LNCaP clone FGC (cell line): ENCODE measurements around the gene SIRT6.
A peak's percentile ranks its signal among the peaks of the same experiment; 100 is the strongest.

ENCODE experiments used
- DNase-seq: peaks from one replicate; pipeline ENCODE4 v3.0.0-alpha.2; 2011; ENCODE audit warnings: low read depth
- H3K4me3 ChIP-seq: 2 replicates; pipeline ENCODE4 v1.5.1; 2011; ENCODE audit warnings: mild to moderate bottlenecking, low read depth, low read length, control low read depth
- TF ChIP-seq, protein P1 (sequence below): IDR thresholded peaks from 2 replicates; pipeline ENCODE4 v1.5.1; 2012; ENCODE audit warnings: mild to moderate bottlenecking; ENCODE audit not compliant: control insufficient read depth, insufficient read depth; ENCODE audit errors: extremely low read depth

The SIRT6 gene

DNA sequence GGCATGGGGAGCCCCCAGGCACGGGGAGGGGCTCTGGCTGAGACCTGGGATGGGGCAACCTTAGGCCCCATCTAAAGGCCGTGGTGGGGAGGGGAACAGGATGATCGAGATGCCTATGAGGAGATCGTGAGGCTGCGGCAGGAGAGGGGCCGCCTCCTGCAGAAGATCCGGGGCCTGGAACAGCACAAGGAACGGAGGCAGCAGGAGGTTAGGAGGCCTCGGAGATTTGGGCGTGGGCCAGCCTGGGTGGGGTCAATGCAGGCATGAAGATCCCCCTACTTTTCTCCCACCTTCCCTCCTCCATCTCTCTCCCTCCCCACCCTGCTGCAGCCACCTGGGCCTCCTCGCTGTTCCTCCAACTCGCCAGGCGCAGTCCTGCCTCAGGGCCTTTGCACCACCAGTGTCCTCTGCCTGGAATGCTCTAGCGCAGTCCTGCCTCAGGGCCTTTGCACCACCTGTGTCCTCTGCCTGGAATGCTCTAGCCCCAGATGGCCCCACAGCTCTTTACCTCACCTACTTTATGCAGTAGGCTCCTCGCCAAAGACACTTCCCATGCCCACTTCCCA lies 27.9 kb upstream of the SIRT6 start:
- no peak for DNase-seq
- TF ChIP-seq, protein P1, sequence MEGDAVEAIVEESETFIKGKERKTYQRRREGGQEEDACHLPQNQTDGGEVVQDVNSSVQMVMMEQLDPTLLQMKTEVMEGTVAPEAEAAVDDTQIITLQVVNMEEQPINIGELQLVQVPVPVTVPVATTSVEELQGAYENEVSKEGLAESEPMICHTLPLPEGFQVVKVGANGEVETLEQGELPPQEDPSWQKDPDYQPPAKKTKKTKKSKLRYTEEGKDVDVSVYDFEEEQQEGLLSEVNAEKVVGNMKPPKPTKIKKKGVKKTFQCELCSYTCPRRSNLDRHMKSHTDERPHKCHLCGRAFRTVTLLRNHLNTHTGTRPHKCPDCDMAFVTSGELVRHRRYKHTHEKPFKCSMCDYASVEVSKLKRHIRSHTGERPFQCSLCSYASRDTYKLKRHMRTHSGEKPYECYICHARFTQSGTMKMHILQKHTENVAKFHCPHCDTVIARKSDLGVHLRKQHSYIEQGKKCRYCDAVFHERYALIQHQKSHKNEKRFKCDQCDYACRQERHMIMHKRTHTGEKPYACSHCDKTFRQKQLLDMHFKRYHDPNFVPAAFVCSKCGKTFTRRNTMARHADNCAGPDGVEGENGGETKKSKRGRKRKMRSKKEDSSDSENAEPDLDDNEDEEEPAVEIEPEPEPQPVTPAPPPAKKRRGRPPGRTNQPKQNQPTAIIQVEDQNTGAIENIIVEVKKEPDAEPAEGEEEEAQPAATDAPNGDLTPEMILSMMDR, result no peak
- no peak overlapping the region for H3K4me3 ChIP-seq

DNA sequence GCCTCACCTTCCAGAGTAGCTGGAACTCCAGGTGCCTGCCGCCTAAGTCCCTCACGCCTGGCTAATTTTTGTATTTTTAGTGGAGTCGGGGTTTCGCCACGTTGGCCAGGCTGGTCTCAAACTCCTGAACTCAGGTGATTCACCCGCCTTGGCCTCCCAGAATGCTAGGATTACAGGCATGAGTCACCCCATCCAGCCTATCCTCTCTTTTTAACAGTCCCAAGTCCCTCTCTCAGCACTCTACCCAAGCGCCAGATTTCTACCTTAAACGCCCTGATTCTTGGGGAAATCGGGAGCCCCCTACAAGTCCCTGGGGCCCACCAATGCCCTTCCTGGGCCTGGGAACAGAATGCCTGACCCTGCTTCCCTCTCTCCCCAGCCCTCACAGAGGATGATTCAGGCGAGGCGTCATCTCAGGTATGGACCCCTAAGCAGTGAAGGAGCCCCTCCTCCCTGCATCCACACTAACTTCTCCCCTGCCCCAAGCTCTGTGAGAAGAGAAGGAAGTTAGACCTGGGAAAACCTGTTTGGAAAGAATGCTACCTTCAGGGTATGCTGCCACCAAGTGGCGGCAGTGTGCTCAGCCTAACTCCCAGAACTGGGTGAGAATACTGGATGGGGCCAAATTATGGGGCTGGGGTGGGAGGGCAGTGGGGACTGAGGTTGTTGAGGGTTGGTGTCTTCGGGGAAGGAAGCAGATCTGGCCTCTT lies 26.2 kb upstream of the SIRT6 start:
- no peak for DNase-seq
- TF ChIP-seq, protein P1, result peak; percentile 45
- no peak overlapping the region for H3K4me3 ChIP-seq

DNA sequence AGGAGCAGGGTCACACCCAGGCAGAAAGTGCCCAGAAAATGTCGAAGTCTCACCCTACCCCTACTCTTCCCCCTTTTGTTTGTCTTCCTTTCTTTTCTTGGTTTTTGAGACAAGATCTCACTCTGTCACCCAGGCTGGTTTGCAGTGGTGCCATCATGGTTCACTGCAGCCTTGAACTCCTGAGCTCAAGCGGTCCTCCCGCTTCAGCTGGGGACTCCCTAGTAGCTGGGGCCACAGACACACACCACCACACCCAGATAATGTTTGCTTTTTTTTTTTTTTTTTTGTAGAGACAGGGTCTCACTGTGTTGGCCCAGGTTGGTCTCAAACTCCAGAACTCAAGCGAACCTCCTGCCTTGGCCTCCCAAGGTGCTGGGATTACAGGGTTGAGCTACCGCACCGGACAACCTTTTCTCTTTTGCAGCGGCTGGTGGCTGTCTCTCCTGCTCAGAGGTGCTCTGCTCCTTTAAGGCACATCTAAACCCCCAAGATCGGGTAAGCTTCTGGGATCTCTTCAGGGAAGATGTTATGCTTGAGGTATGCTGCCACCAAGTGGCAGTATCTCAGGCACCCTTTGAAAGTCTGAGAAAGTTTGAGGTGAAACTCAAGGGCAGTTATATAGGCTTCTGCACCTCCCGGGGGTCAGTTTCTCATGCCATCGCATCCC lies 24.6 kb upstream of the SIRT6 start:
- TF ChIP-seq, protein P1, result peak; percentile 21; the same call in 1 of the 2 replicates
- DNase-seq, result no peak
- H3K4me3 ChIP-seq, result no peak overlapping the region

DNA sequence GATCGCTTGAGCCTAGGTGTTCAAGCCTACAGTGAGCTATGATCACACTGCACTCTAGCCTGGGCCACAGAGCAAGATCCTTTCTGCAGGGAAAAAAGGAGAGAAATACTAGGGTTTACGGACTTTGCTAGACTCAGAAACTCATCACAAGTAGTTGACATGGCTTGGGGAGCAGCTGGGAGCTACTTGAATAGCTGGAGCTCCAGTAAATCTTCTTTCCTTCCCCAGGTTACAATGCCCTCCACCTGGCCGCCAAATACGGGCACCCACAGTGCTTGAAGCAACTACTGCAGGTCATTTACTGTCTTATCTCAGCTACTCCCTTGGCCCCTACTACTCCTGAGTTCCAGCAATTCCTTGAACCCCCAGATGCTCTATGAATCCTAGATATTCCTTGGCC lies 19.4 kb upstream of the SIRT6 start:
- H3K4me3 ChIP-seq, result no peak overlapping the region
- TF ChIP-seq, protein P1, result no peak
- DNase-seq, result no peak

DNA sequence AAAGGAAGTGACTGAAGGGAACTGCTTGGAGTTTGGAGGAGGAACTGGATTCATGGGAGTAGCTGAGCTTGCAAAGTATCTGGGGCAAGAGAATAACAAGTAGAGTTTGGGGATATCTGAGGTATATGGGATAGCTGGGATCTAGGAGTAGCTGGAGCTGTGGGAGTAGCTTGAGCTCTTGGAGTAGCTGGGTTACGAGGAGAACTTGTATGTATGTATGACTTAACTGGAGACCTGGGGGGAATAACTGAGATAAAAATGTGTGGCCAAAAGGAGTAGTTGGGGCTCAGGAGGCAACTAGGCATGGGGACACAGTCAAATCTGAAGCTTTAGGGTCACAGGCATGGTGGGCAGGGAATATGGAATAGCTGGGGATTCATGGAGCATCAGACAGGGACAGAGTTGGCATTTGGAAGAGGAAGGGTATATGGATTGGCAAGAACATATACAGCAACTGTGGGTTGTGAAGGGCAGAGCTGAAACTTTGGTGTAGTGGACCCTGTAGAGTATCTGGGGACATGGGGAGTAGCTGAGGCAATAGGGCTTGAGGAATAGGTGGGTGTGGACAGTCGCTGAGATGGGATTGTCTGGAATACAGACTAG lies 18.7 kb upstream of the SIRT6 start:
- no peak overlapping the region for H3K4me3 ChIP-seq
- DNase-seq, result no peak
- TF ChIP-seq, protein P1, result no peak

DNA sequence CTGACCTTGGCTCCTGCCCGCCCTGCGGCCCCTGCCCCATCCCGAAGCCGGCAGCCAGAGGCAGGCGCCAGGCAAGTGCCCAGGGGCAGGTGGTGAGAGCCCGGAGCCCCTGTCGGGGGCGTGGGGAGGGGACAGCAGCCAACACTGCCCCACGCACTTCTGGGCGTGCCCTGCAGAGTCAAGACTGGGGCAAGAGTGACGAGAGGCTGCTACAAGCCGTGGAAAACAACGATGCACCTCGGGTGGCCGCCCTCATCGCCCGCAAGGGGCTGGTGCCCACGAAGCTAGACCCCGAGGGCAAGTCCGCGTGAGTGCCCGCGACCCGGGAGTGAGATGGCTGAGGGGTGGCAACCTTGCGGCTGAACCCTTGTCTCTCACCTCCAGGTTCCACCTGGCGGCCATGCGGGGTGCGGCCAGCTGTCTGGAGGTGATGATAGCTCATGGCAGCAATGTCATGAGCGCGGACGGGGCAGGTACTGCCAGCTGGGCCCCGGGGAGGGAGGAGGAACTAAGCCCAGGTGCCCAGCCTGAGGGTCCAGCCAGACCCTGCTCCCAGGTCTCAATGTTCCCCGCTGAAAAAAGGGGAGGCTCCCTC lies 17.4 kb upstream of the SIRT6 start:
- DNase-seq, result no peak
- no peak overlapping the region for H3K4me3 ChIP-seq
- TF ChIP-seq, protein P1, result no peak
